Skin epidermis (tissue), 12 donors: Measurements from ENCODE around the gene CANT1.
A peak's percentile ranks its signal among the peaks of the same experiment; 100 is the strongest.
"Not testable (repeated sequence)": the region's sequence is repeated elsewhere in the genome, so short reads cannot be mapped to it uniquely, and the experiment has no call there.

Experiments used
- H3K27ac ChIP-seq, 21 experiments: fragments of 200-600 bp; sonication (generic) in 11 of 21; one replicate each; pipeline ENCODE4 v1.5.0; 2020; ENCODE audit warnings: mild to moderate bottlenecking in 3 of 21, inconsistent platforms in 2 of 21, moderate library complexity in 2 of 21
- H3K4me3 ChIP-seq, 7 experiments: fragments of 200-600 bp; sonication (generic) in 2 of 7; one replicate each; pipeline ENCODE4 v1.5.0; 2020; ENCODE audit warnings: inconsistent platforms in 2 of 7, mild to moderate bottlenecking in 2 of 7, moderate library complexity in 1 of 7

CANT1 gene

GRCh38 chr17:79029327-79030009 is 19.9 kb upstream of the CANT1 start:
- Histone ChIP-seq H3K4me3 (no peak overlapping the region), H3K27ac (peak overlapping the region in 6 of 21 experiments; percentile 9 to 70 (median 50))

DNA sequence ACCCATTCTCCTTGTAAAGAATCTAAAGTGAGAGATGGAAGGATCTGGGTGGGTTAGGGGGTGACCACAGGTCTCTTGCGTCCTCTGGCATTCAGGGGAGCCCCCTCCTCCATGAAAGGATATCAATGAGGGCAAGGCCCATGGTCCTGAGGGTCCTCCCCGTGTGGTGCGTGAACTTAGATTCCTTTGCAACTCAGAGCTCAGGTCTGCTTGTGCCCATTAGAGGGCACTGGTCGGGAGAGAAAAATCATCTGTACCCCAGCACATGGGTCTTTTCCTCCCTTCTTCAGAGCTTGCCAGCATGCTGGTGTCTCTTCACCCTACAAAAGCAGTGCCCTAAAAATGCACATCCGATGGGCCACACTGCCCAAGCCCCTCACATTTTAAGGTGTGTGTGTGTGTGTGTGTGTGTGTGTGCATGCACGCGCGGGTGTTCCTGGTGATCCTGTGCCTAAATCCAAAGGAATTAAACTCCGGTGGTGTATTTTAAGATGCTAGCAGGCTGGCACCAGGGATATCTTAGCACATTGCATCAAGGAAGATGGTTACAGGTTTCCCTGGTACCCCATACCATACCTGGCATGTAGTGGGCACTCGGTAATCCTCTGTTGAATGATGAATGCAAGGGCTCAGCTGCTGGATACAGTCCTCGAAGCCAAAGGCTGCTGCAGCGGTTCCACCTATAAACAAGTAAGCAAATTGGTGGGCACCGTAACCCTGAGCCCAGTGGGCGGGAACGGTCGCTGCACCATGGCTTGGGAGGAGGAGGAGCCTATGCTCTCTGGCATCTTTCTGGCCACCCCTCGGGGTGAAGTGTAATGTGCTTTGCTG is 19.1 kb upstream of the CANT1 start:
- Histone ChIP-seq H3K27ac (peak overlapping the region in 10 of 21 experiments; percentile 1 to 85 (median 62)), H3K4me3 (no peak overlapping the region)

DNA sequence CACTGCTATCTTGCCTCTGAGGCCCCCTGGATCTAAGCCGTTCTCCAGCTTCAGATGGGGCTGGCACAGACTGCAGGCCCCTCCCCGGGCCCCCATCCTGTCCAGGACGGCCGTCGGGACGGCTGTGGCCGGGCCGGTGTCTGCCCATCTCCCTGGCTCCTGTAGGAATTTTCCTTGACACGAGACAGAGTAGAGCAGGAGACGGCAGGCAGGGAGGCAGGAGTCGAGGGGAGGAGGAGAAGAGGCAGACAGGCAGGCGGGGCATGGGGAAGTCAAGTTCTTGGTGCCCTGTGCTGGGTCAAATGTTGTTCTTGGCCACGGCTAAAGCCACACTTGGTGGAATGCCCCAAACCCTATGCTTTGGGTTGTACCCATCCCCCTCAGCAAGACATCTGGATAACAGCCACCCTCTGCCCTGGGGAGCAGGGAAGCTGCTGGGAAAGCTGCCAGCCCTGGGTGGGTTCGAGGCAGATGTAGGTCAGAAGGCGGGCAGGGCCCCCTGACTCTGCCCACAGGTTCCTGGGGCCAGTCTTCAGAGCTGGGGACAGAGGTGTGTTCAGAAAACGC is 18.4 kb upstream of the CANT1 start:
- Histone ChIP-seq H3K4me3 (peak overlapping the region in 1 of 7 experiments; percentile 1), H3K27ac (peak overlapping the region in 14 of 21 experiments; percentile 1 to 85 (median 60))

DNA sequence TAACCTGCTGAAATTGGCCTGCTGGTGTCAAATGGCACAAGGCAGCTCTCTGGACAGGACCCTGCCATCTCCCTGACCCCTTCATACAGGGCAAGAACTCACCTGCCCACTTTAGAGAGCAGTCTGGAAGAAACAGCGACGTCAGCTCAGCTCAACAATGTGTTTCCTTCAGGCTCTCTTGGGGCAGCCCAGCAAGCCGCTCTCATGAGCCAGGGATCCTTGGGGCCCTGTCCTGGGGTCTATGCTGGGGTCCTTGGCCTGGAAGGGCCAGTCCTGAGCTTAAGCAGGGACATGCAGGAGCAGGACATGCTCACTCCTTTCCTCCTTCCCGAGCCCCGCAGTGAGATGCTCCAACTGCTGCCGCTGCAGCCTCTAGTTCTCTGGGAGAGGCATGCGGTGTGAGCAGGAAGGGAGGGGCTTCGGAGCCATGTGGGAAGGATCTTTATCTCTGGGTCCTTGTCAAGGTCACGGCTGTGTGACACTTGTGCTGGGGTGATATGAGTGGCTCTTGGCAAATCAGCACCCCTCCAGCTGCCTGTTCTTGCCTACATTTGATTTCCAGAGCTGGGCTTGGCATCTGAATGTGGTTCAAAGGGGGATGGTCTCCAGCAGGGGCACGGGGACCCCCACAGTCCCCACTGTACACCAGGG is 17.8 kb upstream of the CANT1 start:
- peak overlapping the region in 2 of 7 experiments; percentile 1 to 15 for H3K4me3 ChIP-seq
- H3K27ac ChIP-seq: peak overlapping the region in 15 of 21 experiments; percentile 6 to 85 (median 60)

GRCh38 chr17:79026376-79027273 is 17.1 kb upstream of the CANT1 start:
- H3K4me3 ChIP-seq: peak overlapping the region in 1 of 7 experiments; percentile 57
- peak overlapping the region in 16 of 21 experiments; percentile 22 to 85 (median 59) for H3K27ac ChIP-seq

GRCh38 chr17:79024901-79025737 is 15.6 kb upstream of the CANT1 start:
- Histone ChIP-seq H3K27ac (peak overlapping the region in 16 of 21 experiments; percentile 36 to 85 (median 67)), H3K4me3 (peak overlapping the region; percentile 41 to 59 (median 48))

- peak within 1 kb of the TSS in 20 of 21 experiments; percentile 18 to 85 (median 64) for H3K27ac ChIP-seq
- H3K4me3 ChIP-seq: peak within 1 kb of the TSS; percentile 41 to 59 (median 48)
Observed at GRCh38 chr17:79023886-79024771, 14.6 kb upstream of the CANT1 start, which contains the start of gene C1QTNF1. C1QTNF1 (plus strand) TSS chr17:79024169; CDS start chr17:79043969, 19,800 bp downstream.

DNA sequence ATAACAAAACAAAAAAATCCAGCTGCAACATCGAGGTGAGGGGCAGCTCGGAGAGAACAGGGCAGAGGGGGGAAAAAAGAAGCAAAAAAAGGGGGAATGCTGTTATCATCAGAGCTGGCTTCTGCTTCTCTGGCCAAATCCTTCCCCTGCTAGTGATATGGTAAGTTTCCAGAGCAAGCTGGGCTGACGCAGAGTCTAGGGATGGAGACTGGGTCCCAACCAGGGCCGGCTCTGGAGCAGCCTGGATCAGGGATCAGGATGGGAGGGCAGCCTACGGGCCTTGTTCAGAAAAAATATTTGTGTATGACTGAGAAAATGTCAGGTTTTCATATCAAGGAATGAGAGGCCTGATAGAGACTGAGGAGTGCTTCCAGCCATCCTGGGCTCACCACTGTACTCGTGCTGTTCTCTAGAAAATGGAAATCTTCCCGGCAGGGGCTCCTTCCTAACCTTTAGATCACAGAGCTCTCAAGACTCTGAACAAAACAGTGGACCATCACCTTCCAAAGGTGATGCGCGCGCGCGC is 13.7 kb upstream of the CANT1 start:
- Histone ChIP-seq H3K27ac (peak overlapping the region in 11 of 21 experiments; percentile 27 to 85 (median 72)), H3K4me3 (peak overlapping the region in 1 of 7 experiments; percentile 57)

- Histone ChIP-seq H3K27ac (peak overlapping the region in 9 of 21 experiments; percentile 18 to 85 (median 77)), H3K4me3 (no peak overlapping the region)
Observed at GRCh38 chr17:79022507-79022991, 13.0 kb upstream of the CANT1 start.

DNA sequence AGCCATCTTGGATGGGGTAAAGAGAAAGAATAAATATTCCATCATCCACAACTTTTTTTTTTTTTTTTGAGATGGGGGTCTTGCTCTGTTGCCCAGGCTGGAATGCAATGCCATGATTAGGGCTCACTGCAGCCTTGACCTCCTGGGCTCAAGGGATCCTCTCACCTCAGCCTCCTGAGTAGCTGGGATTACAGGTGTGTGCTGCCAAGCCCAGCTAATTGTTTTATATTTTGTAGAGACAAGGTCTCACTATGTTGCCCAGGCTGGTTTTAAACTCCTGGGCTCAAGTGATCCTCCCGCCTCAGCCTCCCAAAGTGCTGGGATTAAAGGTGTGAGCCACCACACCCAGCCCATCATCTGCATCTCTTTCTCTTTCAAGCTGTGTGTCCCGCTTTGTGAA is 12.4 kb upstream of the CANT1 start:
- peak overlapping the region in 6 of 21 experiments; percentile 72 to 85 (median 78) for H3K27ac ChIP-seq

GRCh38 chr17:79020631-79021301 is 11.2 kb upstream of the CANT1 start:
- Histone ChIP-seq H3K4me3 (no peak overlapping the region), H3K27ac (peak overlapping the region in 12 of 21 experiments; percentile 14 to 85 (median 50))

More for the DNA sequence above, 12.4 kb upstream of the CANT1 start:
- H3K4me3 ChIP-seq: not testable (repeated sequence)

DNA sequence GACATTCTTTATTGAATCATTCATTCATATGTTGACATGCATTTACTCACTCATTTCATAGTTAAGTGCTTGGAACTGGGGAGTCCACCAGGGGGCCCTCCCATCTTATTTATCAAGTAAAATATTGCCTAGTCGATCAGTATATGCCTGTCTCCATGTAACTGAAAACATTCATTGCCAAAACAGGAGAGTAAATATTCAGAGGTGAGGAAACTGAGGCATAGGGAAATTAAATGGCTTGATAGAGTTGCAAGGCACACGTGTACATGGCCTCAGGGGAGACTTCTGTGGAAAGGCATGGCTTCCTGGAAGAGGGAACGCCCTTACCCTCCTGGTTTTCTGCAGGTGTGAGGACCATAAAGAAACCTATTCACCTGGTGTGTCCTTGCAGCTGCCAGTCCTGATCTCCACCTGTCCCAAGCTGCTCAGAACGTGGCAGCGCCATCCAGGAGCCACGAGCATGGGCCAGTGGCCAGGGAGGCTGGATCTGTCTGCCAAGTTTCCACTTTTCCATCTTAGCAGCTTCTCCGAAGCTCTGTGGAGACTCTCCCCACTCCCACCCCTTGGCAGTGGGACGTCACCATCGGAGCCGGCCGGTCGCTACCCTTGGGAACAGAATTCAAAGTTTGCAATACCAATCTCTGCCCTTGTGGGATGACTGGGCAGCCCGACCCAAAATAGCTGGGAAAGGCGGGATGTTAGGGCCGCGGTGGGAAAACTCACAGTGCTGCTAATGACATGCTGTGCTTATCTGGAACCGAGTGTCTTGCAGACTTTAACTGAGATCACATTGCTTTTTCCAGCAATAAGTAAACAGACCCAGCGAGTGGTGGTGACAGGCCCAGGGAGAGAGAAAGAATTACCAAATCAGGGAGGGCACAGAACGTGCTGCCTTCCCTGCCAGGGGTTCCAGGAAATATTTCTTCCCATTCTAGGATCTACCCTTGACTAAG is 10.3 kb upstream of the CANT1 start:
- Histone ChIP-seq H3K27ac (peak overlapping the region in 12 of 21 experiments; percentile 14 to 85 (median 50)), H3K4me3 (no peak overlapping the region)

- Histone ChIP-seq H3K4me3 (no peak overlapping the region), H3K27ac (no peak overlapping the region)
Observed at GRCh38 chr17:79019261-79019631, 9.7 kb upstream of the CANT1 start.

DNA sequence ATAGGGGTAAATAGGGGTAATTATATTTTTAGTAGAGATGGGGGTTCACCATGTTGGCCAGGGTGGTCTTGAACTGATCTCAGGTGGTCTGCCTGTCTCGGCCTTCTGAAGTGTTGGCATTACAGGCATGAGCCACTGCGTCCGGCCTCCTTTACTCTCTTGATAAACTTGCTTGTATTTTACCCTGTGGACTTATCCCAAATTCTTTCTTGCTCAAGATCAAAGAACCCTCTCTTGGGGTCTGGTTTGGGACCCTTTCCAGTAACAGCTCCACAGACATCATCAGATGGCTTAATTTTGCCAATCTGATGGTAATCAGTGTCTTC is 8.8 kb upstream of the CANT1 start:
- Histone ChIP-seq H3K4me3 (no peak overlapping the region), H3K27ac (no peak overlapping the region)
